Pancreas (tissue), 10 donors: ENCODE results near the gene GRID1. TPM values are rescaled to one million over a fixed set of nuclear protein-coding genes. Genes with fewer than 3 reads are reported as not detected.
A peak's percentile ranks its signal among the peaks of the same experiment; 100 is the strongest.

ENCODE experiments used
- ATAC-seq, 4 donors: fragments of 200-7000 bp; cut with Tn5 transposase; one replicate each; pipeline versions ENCODE4 v1.8.0 to v1.9.1; 2020; ENCODE audit warnings: mild to moderate bottlenecking in 4 of 4, moderate library complexity in 4 of 4
- DNase-seq, 6 donors: peaks; one replicate each; pipeline ENCODE4 v3.0.0-alpha.2; 2020
- FAIRE-seq: peaks from 2 replicates; lab custom pipeline; 2012; peaks lifted over from hg19 to GRCh38; lab: Jason Lieb, UNC
- H3K27ac ChIP-seq, 4 donors: fragments of 200-600 bp; sonication (generic); 1 replicate in 3 of 4; 2 replicates in 1 of 4; pipeline versions ENCODE4 v1.5.0 to v1.8.0; 2020
- H3K27me3 ChIP-seq, 4 donors: fragments of 200-600 bp; one replicate each; pipeline ENCODE4 v1.8.0; 2021
- H3K36me3 ChIP-seq, 3 donors: fragments of 200-600 bp; sonication (generic) in 1 of 3; one replicate each; pipeline versions ENCODE4 v1.5.0 to v1.8.0; 2020 to 2021
- H3K4me1 ChIP-seq, 3 donors: fragments of 200-600 bp; one replicate each; pipeline ENCODE4 v1.8.0; 2021
- H3K4me3 ChIP-seq, 4 donors: fragments of 200-600 bp; sonication (generic) in 2 of 4; one replicate each; pipeline versions ENCODE4 v1.5.0 to v1.8.0; 2020 to 2021
- H3K9me3 ChIP-seq, 4 donors: fragments of 200-600 bp; one replicate each; pipeline ENCODE4 v1.8.0; 2021
- CTCF ChIP-seq, 4 donors: fragments of 200-600 bp; sonication (generic) in 3 of 4; IDR thresholded peaks; one replicate each; pipeline versions ENCODE4 v1.5.0 to v1.8.0; 2021; ENCODE audit warnings: antibody characterized with exemption in 4 of 4
- WGBS, 2 donors: extraction: QIAGEN DNeasy Blood & Tissue Kit; methylation state at CpG; one replicate each; pipeline ENCODE4 v1.1.7; 2013; 5-methylcytosine and 5-hydroxymethylcytosine counted together
- intact Hi-C, 3 donors: fragments of 100-400 bp; cut with DNase I; formaldehyde crosslinking; loops; one replicate each; pipeline versions ENCODE4 v1.11.1 to v1.14.2; 2022
- polyA plus RNA-seq, 2 donors: library from polyadenylated mRNA; stranded (reverse); fragments of 200-250 nt; gene quantifications; one replicate each; pipeline ENCODE4 v1.2.3, GENCODE V29; 2013
- total RNA-seq, 6 donors: library from RNA; stranded (reverse); fragmentation: NEBNext Ultra II Directional in 4 of 6; extraction: Animal tissue kit (Norgen Biotek cat#: 25700) in 4 of 6; gene quantifications; one replicate each; pipeline versions ENCODE4 v1.2.1 to v1.2.4, GENCODE V29; 2021 to 2023
- donor health status: healthy with polysubstance abuse.
- donor health status: DM: no; HTN: no; CAD: no; lungs with moderate emphysema.
- donor health status: DM: no; HTN: no; CAD: no.
- donor health status: control.
- donor health status: control.
- donor health status: Bipolar disorder and iron deficiency.
- donor health status: DM: yes; HTN: yes; CAD: no.
- donor health status: DM: no; HTN: no; CAD: no.
- donor health status: DM: no; HTN: no; CAD: no.
- donor health status: DM: yes; HTN: yes; CAD: no.

The GRID1 gene
- total and polyA plus RNA-seq, 8 donors, result 0.05 to 1.5 (median 0.91) TPM

DNA sequence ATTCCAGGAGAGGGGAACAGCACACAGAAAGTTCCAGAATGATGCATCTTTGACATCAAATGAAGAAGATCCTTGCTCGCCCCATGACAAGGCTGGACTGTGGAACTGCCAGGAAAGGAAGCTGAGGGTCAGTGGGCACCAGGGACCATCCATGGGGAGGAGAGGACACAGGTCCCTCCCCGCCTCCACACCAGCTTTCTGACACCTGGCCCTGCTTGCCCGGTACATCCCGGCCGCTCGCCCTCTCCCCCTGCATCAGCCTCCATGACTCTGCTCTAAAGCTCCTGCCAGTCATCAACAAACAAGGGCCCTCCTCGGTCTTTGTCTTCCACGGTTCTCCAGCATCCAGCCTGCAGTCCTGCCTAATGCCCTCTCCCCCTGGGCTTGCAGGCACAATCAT lies 222.3 kb downstream of the GRID1 start:
- no peak for ATAC-seq

DNA sequence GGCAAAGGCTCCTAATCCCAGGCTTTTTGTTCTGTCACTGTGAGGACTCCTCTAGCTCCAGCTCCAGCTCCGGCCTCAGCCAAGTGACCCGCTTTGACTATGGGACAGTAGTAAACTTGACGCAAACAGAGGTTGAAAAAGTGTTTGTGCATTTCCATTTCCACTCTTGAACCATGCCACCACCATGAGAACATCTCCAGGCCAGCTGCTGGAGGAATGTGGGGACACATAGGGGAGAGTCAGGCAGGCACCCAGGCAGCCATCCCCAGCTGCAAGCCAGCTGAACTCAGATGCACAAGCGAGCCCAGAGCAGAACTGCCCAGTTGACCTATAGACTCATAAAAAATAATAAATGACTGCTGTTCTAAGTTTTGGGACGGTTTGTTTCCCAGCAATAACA lies 224.7 kb downstream of the GRID1 start:
- Histone ChIP-seq H3K27ac (no peak overlapping the region), H3K4me3 (no peak overlapping the region), H3K4me1 (no peaks in the 10 kb centered on the region), H3K36me3 (no peaks in the 10 kb centered on the region), H3K27me3 (no peaks in the 10 kb centered on the region), H3K9me3 (no peaks in the 10 kb centered on the region)
- no peak for TF ChIP-seq CTCF (IDR thresholded peaks at IDR 0.05)
- WGBS, 2 donors, result 77 to 80% methylated on average over 5 of the region's 5 CpGs
- peak in 1 of 6 donors; percentile 33 for DNase-seq
- no peak for ATAC-seq
- intact Hi-C loops, result no loop called here
- no peak for FAIRE-seq

More for the DNA sequence above, 222.3 kb downstream of the GRID1 start:
- intact Hi-C loops, result no loop called here
- no peak for TF ChIP-seq CTCF (IDR thresholded peaks at IDR 0.05)
- DNase-seq, result no peak
- WGBS, 2 donors, result 71 to 87% methylated on average over 8 of the region's 8 CpGs
- Histone ChIP-seq H3K4me3 (no peak overlapping the region), H3K36me3 (no peaks in the 10 kb centered on the region), H3K27me3 (no peaks in the 10 kb centered on the region), H3K4me1 (no peaks in the 10 kb centered on the region), H3K27ac (no peak overlapping the region), H3K9me3 (no peaks in the 10 kb centered on the region)
- FAIRE-seq, result no peak

GRCh38 chr10:86139066-86139657 lies 227.4 kb downstream of the GRID1 start:
- DNase-seq (peak in 4 of 6 donors; percentile 17 to 64 (median 50)), ATAC-seq (peak in 3 of 4 donors; percentile 35 to 55 (median 51)), FAIRE-seq (no peak)
- 78 to 85% methylated on average over 11 of the region's 11 CpGs for WGBS, 2 donors
- Histone ChIP-seq H3K4me1 (no peaks in the 10 kb centered on the region), H3K27me3 (no peaks in the 10 kb centered on the region), H3K9me3 (no peaks in the 10 kb centered on the region), H3K27ac (no peak overlapping the region), H3K4me3 (no peak overlapping the region), H3K36me3 (no peaks in the 10 kb centered on the region)
- intact Hi-C loops, result no loop called here
- TF ChIP-seq CTCF (IDR thresholded peaks at IDR 0.05), result peak in 2 of 4 donors; percentile 22 to 35

- FAIRE-seq (no peak), ATAC-seq (no peak), DNase-seq (peak in 1 of 6 donors; percentile 47)
- WGBS, 2 donors, result 87 to 88% methylated on average over 18 of the region's 18 CpGs
- Histone ChIP-seq H3K36me3 (no peaks in the 10 kb centered on the region), H3K4me1 (no peaks in the 10 kb centered on the region), H3K9me3 (no peaks in the 10 kb centered on the region), H3K27me3 (no peaks in the 10 kb centered on the region), H3K27ac (no peak overlapping the region), H3K4me3 (no peak overlapping the region)
- TF ChIP-seq CTCF (IDR thresholded peaks at IDR 0.05), result no peak
- intact Hi-C loops, result no loop called here
These were observed 228.0 kb downstream of the GRID1 start for GRCh38 chr10:86138551-86139065.

DNA sequence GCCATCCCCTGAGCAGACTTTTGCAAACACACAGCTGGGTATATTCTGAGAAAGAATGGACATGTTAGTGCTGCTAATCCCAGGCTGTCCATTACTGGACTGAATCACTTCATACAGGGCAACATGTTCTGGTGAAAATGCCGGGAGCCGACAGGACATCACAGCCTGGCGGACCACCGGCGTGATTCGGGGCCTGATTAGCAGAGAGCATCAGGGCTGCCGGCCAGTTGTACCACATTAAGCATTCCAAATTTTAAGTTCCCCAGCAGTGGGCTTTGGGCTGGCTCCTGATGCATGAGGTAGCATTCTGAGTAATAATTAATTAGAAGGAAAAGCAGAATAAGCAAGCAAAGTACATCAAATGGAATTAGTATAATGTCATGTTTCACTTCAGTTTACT lies 229.0 kb downstream of the GRID1 start:
- Histone ChIP-seq H3K36me3 (no peaks in the 10 kb centered on the region), H3K9me3 (no peaks in the 10 kb centered on the region), H3K4me3 (no peak overlapping the region), H3K27me3 (no peaks in the 10 kb centered on the region), H3K27ac (no peak overlapping the region), H3K4me1 (no peaks in the 10 kb centered on the region)
- DNase-seq (peak in 1 of 6 donors; percentile 17), FAIRE-seq (no peak), ATAC-seq (no peak)
- no peak for TF ChIP-seq CTCF (IDR thresholded peaks at IDR 0.05)
- intact Hi-C loops, result no loop called here
- 90 to 91% methylated on average over 7 of the region's 7 CpGs for WGBS, 2 donors
